Myocyte (in vitro differentiated cells): ENCODE measurements around the gene ZDHHC3. TPM values are rescaled to one million over a fixed set of nuclear protein-coding genes. Genes with fewer than 3 reads are reported as not detected.

Source experiments
- DNase-seq: peaks from one replicate; pipeline ENCODE4 v3.0.0-alpha.2; 2012; ENCODE audit warnings: low read depth
- polyA plus RNA-seq: library from polyadenylated mRNA; unstranded; fragments of >200 nt; gene quantifications from one replicate; pipeline ENCODE4 v1.2.1, GENCODE V29; 2012; ENCODE audit warnings: missing spikeins
- total RNA-seq: library from RNA; depleted of rRNA; stranded (reverse); fragments of >200 nt; gene quantifications from 2 replicates; pipeline ENCODE4 v1.2.3, GENCODE V29; 2014

Gene ZDHHC3, protein sequence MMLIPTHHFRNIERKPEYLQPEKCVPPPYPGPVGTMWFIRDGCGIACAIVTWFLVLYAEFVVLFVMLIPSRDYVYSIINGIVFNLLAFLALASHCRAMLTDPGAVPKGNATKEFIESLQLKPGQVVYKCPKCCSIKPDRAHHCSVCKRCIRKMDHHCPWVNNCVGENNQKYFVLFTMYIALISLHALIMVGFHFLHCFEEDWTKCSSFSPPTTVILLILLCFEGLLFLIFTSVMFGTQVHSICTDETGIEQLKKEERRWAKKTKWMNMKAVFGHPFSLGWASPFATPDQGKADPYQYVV
- 60.7 and 66.0 TPM in 2 replicates for total RNA-seq
- 65.2 TPM for polyA plus RNA-seq

DNA sequence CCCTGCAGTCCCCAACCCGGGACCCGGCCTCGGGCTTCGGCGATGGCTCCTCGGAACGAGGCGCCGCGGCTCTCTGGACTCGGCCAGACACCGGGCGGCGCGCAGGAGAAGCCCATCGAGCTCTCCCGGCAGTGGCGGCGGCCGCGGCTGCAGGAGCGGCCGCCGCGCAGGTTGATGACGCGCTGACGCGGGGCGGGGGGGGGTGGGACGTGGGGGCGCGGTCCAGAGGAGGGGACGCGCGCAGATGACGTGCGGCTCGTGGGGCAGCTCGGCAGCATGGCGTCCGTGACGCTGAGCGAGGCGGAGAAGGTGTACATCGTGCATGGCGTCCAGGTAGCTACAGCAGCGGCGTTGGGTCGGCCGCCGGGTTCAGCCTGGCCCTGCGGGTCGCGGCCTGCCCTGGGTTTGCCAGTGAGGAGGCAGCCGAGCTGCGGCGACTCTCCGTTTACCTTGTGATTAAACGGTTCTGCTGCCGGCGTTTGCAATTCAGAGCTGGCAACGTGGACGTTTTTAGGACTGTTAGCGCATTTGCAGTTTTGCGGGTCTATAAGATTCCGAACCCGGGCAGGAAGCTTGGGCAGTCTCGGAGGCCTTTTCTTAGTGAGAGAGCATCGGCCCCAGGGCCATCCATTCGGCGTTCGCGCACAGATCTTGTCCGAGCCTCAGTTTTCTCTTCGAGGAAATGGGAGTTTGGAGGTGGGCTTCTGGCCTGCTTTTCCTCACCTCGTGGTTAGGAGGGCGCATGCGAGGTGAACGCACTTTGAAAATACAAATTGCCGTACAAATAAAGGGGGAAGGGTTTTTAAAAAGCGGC lies at the start of gene ZDHHC3, which contains the start of gene EXOSC7:
Gene ZDHHC3, minus strand, starts transcription at position 173 of the 814 bp plus-strand sequence. CDS start 16,738 bp downstream, outside the sequence.
Gene EXOSC7, plus strand, starts transcription at position 243 of the 814 bp plus-strand sequence. Its CDS starts 34 bp downstream, at position 277.
- DNase-seq: peak; percentile 87

DNA sequence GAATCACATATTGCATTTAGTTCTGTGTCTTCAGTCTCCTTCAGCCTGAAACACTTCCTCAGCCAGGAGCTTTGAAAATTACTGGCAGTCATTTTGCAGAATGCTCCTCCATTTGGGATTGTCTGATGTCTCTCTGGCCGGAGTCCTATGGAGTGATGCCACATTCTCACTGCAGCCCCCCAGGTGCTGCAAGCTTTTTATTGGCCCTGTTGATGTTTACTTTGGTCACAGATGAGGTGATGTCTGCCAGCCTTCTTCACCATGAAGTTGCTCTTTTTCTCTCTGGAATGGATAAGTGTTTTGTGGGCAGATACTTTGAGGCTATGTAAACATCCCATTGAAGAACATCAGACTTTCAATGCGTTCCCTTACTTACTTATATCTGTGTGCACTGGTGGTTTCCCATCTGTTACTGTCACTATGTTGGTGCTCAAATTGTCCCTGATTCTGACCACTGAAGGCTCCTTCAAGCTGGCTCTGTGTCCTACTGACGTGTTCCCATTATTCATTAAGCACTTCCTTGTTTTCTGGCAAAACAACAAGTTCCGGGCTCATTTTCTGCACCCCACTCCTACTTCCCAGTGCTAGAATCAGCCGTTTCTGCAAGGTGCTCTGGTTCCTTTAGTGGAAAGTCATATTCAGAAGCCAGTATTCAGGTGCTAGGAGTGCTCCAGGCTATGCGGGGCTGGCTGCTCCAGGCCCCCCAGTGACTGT lies 48.7 kb upstream of the ZDHHC3 start:
- DNase-seq: no peak

DNA sequence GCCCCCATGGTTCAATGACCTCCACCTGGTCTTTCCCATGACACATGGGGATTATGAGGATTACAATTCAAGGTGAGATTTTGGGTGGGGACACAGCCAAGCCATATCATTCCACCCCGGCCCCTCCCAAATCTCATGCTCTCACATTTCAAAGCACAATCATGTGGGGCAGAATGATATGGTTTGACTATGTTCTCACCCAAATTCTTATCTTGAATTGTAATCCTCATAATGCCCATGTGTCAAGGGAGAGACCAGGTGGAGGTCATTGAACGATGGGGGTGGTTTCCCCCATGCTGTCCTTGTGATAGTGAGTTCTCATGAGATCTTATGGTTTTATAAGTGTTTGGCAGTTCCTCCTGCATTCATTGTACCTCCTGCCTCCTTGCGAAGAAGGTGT lies 47.7 kb upstream of the ZDHHC3 start:
- DNase-seq: no peak

GRCh38 chr3:45021524-45022297 lies 45.7 kb upstream of the ZDHHC3 start:
- DNase-seq: peak; percentile 76

DNA sequence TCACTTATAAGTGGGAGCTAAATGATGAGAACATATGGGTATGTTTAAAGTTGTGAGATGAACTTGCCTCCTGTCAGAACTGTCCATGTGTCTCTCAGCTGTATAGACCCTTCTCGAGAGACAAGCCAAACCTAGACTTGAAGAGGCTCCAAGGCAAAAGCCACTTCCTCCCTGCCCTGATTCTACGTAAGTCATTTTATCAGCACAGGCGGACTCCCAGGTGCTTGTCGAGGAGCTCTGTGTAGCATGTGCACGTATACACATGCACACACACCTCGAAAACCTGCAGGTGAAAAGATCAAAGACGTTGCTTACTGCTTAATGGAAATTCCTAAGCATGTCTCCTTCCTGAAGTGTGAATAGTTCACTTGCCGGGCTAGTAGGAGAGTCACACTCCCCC lies 44.6 kb upstream of the ZDHHC3 start:
- DNase-seq: no peak

- no peak for DNase-seq
Measured at GRCh38 chr3:45017821-45018220, 41.8 kb upstream of the ZDHHC3 start.

GRCh38 chr3:45016916-45017315 lies 40.9 kb upstream of the ZDHHC3 start:
- no peak for DNase-seq

GRCh38 chr3:45012577-45012976 lies 36.6 kb upstream of the ZDHHC3 start:
- no peak for DNase-seq

GRCh38 chr3:45011756-45012508 lies 36.0 kb upstream of the ZDHHC3 start:
- peak; percentile 93 for DNase-seq

DNA sequence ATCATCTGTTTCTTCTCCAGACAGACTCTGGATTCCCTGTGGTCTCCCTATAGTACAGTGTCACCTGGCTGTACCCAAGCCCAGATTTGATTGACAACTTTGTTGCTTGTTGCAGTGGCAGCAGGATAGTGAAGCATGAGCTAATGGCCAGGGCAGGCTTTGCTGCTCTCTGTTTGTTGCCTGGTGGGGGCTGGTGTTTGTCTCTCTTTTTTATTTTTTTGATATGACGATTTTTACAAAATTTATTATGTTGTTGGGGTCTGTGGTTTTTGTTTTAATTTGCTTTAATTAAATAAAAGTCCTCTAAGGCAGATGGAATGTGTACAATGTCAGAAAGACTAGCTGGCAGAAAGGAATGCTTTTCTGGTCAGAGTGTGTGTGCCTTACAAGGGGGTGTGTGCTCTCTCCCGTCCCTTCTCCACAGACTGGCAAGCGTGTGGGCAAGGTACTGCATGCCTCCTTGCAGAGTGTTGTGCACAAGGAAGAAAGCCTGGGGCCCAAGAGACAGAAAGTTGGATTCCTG lies 34.9 kb upstream of the ZDHHC3 start:
- DNase-seq: peak; percentile 87

DNA sequence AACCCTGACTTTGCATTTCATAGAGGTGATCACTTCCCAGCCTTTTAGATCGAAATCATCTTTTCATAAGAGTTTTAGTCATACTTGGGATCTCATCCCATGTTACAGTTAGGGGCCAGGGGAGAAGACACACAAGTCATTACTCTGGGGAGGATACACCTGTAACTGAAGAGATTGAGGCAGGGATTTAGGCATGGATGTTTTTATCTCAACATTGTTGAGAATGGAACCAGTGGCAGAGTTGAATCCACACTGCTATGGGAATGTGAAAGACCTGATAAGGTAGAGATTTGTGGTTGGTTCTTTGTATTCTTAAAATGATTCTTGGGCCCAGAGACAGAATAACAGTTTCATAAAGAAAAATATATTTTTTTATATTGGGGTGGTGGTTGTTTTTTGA lies 33.9 kb upstream of the ZDHHC3 start:
- no peak for DNase-seq

- DNase-seq: no peak
Measured at GRCh38 chr3:45008117-45008516, 32.1 kb upstream of the ZDHHC3 start.

DNA sequence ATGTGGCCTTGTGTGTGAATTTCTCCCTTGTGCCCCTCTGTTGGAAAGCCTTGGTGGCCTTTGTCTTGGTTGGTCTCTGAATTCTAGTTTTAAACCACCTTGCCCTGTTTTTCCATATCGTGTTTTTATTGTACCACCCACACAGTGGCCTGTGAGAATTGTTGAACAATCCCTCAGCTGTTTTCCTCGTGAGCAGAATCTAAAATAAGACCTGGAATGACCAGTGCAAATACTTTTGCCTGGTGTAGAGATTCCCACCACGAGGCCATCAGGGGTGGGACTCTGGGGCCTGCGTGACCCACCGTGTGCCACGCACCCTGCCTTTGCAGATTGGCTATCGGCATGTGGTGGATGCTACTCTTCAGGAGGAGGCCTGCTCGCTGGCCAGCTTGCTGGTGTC lies 31.1 kb upstream of the ZDHHC3 start:
- peak; percentile 89 for DNase-seq

GRCh38 chr3:45003859-45004258 lies 27.9 kb upstream of the ZDHHC3 start:
- DNase-seq: peak; percentile 84

DNA sequence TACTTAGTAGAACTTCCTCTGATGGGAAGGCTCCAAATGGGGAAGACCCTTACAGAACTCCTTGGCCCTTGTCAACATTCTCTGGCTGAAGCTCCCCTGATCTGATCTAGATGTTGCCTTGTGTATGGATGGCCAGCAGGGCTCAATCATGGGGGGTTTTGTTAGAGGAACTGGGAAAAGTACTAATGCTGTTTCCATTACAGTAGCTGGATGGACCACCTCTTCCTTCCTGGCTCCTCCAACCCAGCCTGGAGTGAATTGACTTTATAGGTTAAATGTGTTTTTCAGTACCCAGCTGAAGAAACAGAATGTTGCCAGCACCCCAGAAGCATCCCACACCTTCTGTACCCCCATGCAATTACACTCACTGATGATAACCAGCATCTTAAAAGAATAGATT lies 27.4 kb upstream of the ZDHHC3 start:
- DNase-seq: no peak

DNA sequence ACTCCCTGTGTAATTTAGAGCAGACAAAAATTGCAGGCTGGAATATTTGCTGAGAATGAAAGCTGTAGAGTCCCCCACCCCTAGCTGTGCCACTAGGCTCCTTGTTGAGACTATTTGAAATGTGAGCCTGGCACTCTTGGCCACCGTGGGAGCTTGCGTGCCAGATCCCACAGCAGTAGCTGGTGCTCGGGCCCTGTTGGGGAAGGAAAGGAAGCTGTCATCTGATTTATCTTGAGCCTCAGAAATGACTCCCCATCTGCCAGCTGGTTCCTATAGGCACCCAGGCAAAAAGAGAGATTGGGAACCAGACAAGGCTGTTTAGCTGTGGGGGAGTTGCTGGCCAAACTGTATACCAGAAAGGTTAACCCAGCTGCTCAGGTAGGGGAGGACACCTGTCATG lies 26.7 kb upstream of the ZDHHC3 start:
- peak; percentile 73 for DNase-seq

- no peak for DNase-seq
Measured at GRCh38 chr3:45002139-45002660, 26.2 kb upstream of the ZDHHC3 start.

DNA sequence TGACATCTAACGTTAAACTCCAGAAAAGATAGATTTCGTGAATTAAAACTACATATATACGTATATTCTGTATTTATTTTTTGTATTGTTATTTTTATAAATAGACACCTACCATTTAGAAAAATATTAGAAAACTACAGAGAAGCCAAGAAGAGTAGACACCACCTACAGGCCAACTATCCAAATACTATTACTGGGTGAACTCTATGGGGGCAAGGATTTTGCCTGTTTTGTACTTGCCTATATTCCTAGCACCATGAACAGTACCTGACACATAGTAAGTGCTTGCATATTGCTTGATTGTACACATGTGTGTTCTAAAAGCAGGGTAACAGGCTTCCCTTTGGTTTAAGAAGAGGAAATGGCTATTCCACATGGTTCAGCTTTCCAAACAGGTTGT lies 25.8 kb upstream of the ZDHHC3 start:
- DNase-seq: no peak

- no peak for DNase-seq
Measured at GRCh38 chr3:45000823-45001222, 24.8 kb upstream of the ZDHHC3 start.

GRCh38 chr3:44999782-45000181 lies 23.8 kb upstream of the ZDHHC3 start:
- DNase-seq: no peak
